ENCODE measurements around the gene DAB2. TPM values are rescaled to one million over a fixed set of nuclear protein-coding genes. Genes with fewer than 3 reads are reported as not detected.

DAB2 gene
- total and polyA plus RNA-seq, 4 donors, result 29.6 to 112 (median 69.8) TPM

DNA sequence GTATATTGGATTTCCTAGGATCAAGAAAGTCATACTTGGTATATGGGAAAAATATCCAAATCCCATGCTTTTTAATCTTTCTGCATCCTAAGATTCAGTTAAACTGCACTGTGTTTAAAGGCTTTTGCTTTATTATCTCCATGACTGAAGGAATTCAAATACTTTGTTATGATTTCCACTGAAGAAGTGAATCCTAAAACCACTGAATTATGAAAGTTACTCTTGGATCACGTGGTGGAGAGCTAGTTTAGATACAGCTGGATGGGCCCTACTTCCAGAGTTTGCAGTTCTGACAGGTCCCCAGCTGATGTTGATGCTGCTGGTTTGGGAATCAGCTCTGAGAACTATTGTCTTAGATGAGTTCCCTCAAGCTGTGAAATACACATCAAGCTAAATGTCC is 5.0 kb downstream of the DAB2 start:
- 44 to 58% methylated on average over 1 of the region's 1 CpG for WGBS, 2 donors
- TF ChIP-seq, protein P1, sequence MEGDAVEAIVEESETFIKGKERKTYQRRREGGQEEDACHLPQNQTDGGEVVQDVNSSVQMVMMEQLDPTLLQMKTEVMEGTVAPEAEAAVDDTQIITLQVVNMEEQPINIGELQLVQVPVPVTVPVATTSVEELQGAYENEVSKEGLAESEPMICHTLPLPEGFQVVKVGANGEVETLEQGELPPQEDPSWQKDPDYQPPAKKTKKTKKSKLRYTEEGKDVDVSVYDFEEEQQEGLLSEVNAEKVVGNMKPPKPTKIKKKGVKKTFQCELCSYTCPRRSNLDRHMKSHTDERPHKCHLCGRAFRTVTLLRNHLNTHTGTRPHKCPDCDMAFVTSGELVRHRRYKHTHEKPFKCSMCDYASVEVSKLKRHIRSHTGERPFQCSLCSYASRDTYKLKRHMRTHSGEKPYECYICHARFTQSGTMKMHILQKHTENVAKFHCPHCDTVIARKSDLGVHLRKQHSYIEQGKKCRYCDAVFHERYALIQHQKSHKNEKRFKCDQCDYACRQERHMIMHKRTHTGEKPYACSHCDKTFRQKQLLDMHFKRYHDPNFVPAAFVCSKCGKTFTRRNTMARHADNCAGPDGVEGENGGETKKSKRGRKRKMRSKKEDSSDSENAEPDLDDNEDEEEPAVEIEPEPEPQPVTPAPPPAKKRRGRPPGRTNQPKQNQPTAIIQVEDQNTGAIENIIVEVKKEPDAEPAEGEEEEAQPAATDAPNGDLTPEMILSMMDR (IDR thresholded peaks at IDR 0.05; ENCODE audit: control extremely low read depth, extremely low read depth), result no peak
- H3K4me3 ChIP-seq, result no peak overlapping the region
- peak overlapping the region; percentile 33 to 42 for H3K27ac ChIP-seq (ENCODE audit: low read depth in 1 of 2, low read length in 1 of 2)
- H3K27me3 ChIP-seq (ENCODE audit: control insufficient read depth in 3 of 3, insufficient read depth in 3 of 3, low read length in 2 of 3), result no peaks in the 10 kb centered on the region
- DNase-seq (no peak), ATAC-seq (ENCODE audit: insufficient read depth, low FRiP score) (no peak)
- H3K9me3 ChIP-seq (ENCODE audit: control insufficient read depth in 4 of 4, insufficient read depth in 3 of 4, low read length in 3 of 4), result no peaks in the 10 kb centered on the region
- H3K4me1 ChIP-seq (ENCODE audit: control insufficient read depth in 5 of 5, insufficient read depth in 5 of 5, low read length in 5 of 5), result peaks cover 2 to 41% (median 14%) of the 10 kb centered on the region in 5 donors
- H3K9ac ChIP-seq (ENCODE audit: insufficient read depth in 1 of 2, low read length in 2 of 2), result no peak overlapping the region
- H3K36me3 ChIP-seq (ENCODE audit: control insufficient read depth in 4 of 4, insufficient read depth in 4 of 4, low read length in 4 of 4), result peaks cover 0 to 12% (median 4%) of the 10 kb centered on the region in 4 donors

DNA sequence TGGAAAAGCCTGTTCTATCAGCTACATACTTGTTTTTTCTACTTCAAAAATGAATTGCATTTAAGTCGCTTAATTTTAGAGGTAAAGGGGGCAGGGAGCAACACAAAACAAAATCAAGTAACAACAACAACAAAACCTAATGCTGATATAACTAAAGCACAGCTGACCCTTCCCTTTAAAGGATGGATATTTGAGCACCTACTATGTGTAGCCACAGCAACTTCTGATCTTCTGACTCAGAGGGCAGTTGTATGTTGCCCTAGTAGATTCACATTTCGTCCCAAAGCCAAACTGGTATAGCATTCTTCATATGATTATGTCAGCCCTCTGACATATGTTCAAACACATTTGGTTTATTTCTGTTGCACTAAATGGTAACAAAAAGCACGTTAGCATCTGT is 6.8 kb downstream of the DAB2 start:
- WGBS, 2 donors, result 87 to 90% methylated on average over 3 of the region's 3 CpGs
- no peak overlapping the region for H3K9ac ChIP-seq (ENCODE audit: insufficient read depth in 1 of 2, low read length in 2 of 2)
- H3K4me3 ChIP-seq, result no peak overlapping the region
- ATAC-seq (ENCODE audit: insufficient read depth, low FRiP score) (no peak), DNase-seq (no peak)
- no peaks in the 10 kb centered on the region for H3K9me3 ChIP-seq (ENCODE audit: control insufficient read depth in 4 of 4, insufficient read depth in 3 of 4, low read length in 3 of 4)
- peaks cover 0 to 12% (median 2%) of the 10 kb centered on the region in 4 donors for H3K36me3 ChIP-seq (ENCODE audit: control insufficient read depth in 4 of 4, insufficient read depth in 4 of 4, low read length in 4 of 4)
- TF ChIP-seq, protein P1 (IDR thresholded peaks at IDR 0.05; ENCODE audit: control extremely low read depth, extremely low read depth), result no peak
- H3K27ac ChIP-seq (ENCODE audit: low read depth in 1 of 2, low read length in 1 of 2), result no peak overlapping the region
- peaks cover 0 to 48% (median 14%) of the 10 kb centered on the region in 5 donors for H3K4me1 ChIP-seq (ENCODE audit: control insufficient read depth in 5 of 5, insufficient read depth in 5 of 5, low read length in 5 of 5)
- H3K27me3 ChIP-seq (ENCODE audit: control insufficient read depth in 3 of 3, insufficient read depth in 3 of 3, low read length in 2 of 3), result no peaks in the 10 kb centered on the region

DNA sequence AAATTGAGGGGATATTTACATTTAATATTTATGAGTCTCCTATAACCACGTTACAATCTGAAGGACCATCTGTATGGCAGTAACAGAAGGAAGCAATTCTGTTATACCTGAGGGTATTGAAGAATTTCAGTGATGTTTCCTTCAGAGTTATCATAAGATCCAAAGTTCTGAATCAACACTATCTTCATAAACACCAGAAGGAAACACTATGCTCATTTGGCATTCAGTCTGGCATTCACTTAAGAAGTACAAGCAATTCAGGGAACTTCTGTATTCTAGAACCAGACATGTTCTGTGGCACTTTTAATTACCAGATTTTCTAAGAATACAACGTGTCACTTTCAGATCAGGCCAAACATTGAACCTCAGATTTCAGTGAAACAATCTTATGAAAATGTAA is 9.6 kb downstream of the DAB2 start:
- Histone ChIP-seq H3K4me1 (ENCODE audit: control insufficient read depth in 5 of 5, insufficient read depth in 5 of 5, low read length in 5 of 5) (peaks cover 0 to 27% (median 19%) of the 10 kb centered on the region in 5 donors), H3K36me3 (ENCODE audit: control insufficient read depth in 4 of 4, insufficient read depth in 4 of 4, low read length in 4 of 4) (peaks cover 0 to 16% (median 2%) of the 10 kb centered on the region in 4 donors), H3K4me3 (no peak overlapping the region), H3K27ac (ENCODE audit: low read depth in 1 of 2, low read length in 1 of 2) (no peak overlapping the region), H3K9me3 (ENCODE audit: control insufficient read depth in 4 of 4, insufficient read depth in 3 of 4, low read length in 3 of 4) (no peaks in the 10 kb centered on the region), H3K27me3 (ENCODE audit: control insufficient read depth in 3 of 3, insufficient read depth in 3 of 3, low read length in 2 of 3) (no peaks in the 10 kb centered on the region), H3K9ac (ENCODE audit: insufficient read depth in 1 of 2, low read length in 2 of 2) (no peak overlapping the region)
- DNase-seq, result no peak
- ATAC-seq (ENCODE audit: insufficient read depth, low FRiP score), result no peak
- TF ChIP-seq, protein P1 (IDR thresholded peaks at IDR 0.05; ENCODE audit: control extremely low read depth, extremely low read depth), result no peak
- WGBS, 2 donors, result 49 to 67% methylated on average over 2 of the region's 2 CpGs

GRCh38 chr5:39414426-39414825 is 10.4 kb downstream of the DAB2 start:
- DNase-seq (peak in 2 of 3 donors; percentile 72 to 85), ATAC-seq (ENCODE audit: insufficient read depth, low FRiP score) (no peak)
- Histone ChIP-seq H3K9ac (ENCODE audit: insufficient read depth in 1 of 2, low read length in 2 of 2) (no peak overlapping the region), H3K9me3 (ENCODE audit: control insufficient read depth in 4 of 4, insufficient read depth in 3 of 4, low read length in 3 of 4) (no peaks in the 10 kb centered on the region), H3K36me3 (ENCODE audit: control insufficient read depth in 4 of 4, insufficient read depth in 4 of 4, low read length in 4 of 4) (peaks cover 0 to 16% (median 2%) of the 10 kb centered on the region in 4 donors), H3K4me1 (ENCODE audit: control insufficient read depth in 5 of 5, insufficient read depth in 5 of 5, low read length in 5 of 5) (peaks cover 0 to 26% (median 19%) of the 10 kb centered on the region in 5 donors), H3K27me3 (ENCODE audit: control insufficient read depth in 3 of 3, insufficient read depth in 3 of 3, low read length in 2 of 3) (no peaks in the 10 kb centered on the region), H3K27ac (ENCODE audit: low read depth in 1 of 2, low read length in 1 of 2) (no peak overlapping the region), H3K4me3 (no peak overlapping the region)
- TF ChIP-seq, protein P1 (IDR thresholded peaks at IDR 0.05; ENCODE audit: control extremely low read depth, extremely low read depth), result no peak

Measured in lung (tissue), 12 donors.